CD1c-positive myeloid dendritic cell (primary cell): Measurements from ENCODE around the gene CSAD.
A peak's percentile ranks its signal among the peaks of the same experiment; 100 is the strongest.
"Not testable (repeated sequence)": the region's sequence is repeated elsewhere in the genome, so short reads cannot be mapped to it uniquely, and the experiment has no call there.

Source experiments
- DNase-seq: peaks from one replicate; pipeline ENCODE4 v3.0.0-alpha.2; 2016; ENCODE audit errors: extremely low spot score

Gene CSAD

DNA sequence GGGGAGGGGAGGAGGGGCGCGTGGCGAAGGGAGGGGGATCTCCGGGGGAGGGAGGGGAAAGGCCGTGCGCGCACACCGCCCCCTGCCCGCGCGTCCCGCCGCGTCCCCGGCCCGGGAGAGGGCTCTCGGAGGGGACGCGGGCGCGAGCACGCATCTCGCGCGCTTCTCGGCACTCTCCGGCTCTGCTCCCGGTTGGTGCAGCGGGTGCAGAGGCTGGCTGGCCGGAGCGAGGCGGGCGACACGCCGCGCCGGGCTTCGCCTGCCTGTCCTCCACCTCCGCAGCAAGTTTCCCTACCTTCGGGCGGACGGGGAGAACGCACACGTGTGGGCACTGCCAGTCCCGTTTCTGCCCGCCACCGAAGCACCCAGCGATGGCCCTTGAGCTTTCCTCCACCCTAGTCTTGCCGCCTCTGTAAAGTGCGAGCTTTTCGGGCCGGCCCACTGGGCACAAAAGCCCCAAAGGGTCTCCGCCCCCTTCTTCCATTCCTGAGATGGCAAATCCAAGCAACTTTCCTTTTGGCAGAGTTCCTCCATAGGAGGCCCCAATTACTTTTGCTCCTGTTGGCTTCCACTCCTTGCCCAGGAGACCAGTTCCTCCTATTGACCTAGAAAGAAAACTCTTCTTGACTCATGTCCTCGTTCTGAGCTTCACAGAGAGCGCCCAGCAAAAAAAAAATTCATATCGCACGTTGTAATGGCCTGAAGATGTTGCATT lies 363 bp upstream of the CSAD start:
- DNase-seq: peak; percentile 65

GRCh38 chr12:53179687-53180219 lies 972 bp downstream of the CSAD start:
- no peak for DNase-seq

GRCh38 chr12:53178803-53179202 lies 1.9 kb downstream of the CSAD start:
- not testable (repeated sequence) for DNase-seq

- DNase-seq: not testable (repeated sequence)
Observed at GRCh38 chr12:53177447-53177846, 3.3 kb downstream of the CSAD start.

- no peak for DNase-seq
Observed at GRCh38 chr12:53176750-53177149, 4.0 kb downstream of the CSAD start.

GRCh38 chr12:53174881-53175491 lies 5.7 kb downstream of the CSAD start:
- peak; percentile 34 for DNase-seq

DNA sequence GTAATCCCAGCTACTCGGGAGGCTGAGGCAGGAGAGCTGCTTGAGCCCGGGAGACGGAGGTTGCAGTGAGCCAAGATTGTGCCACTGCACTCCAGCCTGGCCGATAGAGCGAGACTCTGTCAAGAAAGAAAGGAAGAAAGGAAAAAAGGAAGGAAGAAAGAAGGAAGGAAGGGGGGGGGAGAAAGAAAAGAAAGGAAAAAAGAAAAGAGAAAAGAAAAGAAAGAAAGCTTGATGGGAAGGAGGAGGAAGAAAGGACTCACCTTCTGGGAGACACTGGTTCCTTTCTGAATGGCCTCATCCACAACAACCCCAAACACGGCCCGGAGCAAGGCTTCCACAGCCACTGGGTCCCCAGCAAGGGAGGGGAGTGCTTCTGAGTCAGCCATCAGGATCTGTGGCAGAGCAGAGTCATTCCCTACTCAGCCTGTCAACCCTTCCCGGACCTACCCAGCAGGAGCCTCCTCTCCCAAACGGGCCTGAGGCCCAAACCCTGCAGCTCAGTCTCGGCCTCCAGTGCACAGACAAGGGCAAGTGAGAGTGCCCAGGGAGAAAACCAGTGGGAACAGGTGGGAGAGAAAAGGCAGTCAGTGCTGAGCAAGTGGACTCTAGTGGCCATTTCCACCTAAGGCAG lies 7.5 kb downstream of the CSAD start:
- no peak for DNase-seq

- DNase-seq: no peak
Observed at GRCh38 chr12:53172352-53172751, 8.4 kb downstream of the CSAD start.

DNA sequence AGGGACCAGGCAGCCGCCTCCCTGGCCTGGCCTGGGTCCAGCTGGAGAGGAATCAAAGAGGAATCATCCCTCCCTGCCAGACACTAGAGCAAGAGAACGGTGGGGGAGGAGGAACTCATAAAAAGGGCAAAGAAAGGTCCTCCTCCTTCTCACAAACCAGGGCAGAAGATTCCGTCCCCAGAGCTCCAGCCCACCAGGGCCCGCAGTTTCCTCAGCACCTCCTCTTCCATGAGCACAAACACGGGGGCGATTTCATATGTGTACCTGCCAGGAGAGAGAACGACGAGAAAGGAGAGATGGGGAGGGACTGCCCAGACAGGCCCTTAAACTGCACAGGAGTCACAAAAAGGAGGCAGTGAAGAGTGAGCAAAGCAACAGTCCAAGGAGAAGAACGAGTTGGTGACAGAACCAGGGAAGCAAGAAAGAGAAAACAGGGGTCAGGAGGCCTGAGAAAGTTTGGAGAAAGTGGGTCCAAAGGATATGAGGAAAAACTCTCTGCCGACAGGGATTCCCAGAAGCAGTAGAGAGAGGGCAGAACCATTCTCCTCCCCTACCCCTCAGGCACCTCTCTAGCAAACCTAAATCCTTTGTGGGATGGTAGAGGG lies 8.9 kb downstream of the CSAD start:
- DNase-seq: no peak

DNA sequence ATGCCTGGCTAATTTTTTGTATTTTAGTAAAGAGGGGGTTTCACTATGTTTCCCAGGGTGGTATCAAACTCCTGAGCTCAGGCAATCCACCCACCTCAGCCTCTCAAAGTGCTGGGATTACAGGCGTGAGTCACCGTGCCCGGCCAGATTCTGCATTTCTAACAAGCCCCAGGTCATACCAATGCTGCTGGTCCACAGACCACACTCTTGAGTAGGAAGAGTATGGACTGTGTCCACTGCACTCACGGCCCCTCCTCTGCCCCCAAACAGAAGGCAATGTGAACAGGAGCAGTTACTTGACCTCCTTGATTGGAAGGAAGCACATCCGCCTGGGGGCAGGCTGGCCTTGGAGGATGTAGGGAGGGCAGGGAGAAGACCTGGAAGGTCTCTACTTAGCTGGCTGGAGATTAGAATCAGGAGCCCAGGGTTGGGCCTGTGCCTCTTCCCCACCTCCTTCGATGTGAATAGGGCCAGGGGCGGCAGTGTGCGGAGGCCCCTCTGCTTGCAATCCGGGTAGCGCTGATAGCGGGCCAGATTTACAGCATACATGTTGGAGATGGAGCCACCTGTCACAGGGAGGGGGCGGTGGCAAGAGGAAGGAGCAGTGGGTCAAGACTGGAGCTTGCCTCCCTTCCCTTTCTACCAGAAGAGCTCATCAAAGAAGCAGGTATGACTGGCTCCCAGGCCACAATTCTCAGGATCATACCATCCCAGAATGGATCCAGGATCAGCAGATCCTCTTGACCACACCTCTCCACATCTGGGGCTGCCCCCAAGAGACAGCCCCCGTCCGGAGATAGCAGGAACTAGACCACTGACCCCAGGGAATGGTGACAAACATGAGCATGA lies 9.6 kb downstream of the CSAD start:
- DNase-seq: no peak

- no peak for DNase-seq
Observed at GRCh38 chr12:53170215-53170614, 10.5 kb downstream of the CSAD start.

GRCh38 chr12:53169644-53170043 lies 11.1 kb downstream of the CSAD start:
- DNase-seq: no peak

GRCh38 chr12:53166837-53167236 lies 13.9 kb downstream of the CSAD start:
- DNase-seq: no peak

- DNase-seq: not testable (repeated sequence)
Observed at GRCh38 chr12:53163008-53163407, 17.7 kb downstream of the CSAD start.

DNA sequence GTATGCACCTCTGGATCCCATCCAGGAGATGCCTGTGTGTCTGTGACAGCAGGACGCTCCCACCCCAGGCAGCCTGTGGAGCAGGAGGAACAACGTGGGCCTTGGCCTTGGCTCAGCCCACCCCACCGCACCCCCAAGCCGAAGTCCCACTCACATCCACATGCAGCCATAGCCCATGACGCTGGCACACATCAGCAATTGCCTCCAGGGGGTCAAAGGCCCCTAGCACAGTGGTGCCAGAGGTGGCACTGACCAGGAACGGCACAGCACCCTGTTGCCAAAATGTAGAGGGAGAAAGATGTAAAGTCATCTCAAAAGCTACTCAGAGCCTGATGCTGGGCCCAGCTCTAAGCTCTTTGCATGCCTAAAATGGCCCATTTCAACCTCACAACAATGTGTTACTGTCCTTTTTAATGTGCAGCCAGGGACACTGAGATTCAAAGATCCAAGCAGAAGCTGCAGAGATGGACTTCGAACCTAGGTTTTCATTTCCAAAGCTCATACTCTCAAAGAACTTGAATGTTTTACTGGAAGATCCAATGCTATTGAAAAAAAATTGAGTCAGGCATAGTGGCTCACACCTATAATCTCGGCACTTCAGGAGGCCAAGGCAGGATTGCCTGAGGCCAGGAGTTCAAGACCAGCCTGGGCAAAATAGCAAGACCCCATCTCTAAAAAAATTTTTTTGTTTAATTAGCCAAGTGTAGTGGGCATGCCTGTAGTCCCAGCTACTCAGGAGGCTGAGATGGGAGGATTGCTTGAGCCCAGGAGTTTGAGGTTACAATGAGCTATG lies 19.4 kb downstream of the CSAD start:
- DNase-seq: no peak

DNA sequence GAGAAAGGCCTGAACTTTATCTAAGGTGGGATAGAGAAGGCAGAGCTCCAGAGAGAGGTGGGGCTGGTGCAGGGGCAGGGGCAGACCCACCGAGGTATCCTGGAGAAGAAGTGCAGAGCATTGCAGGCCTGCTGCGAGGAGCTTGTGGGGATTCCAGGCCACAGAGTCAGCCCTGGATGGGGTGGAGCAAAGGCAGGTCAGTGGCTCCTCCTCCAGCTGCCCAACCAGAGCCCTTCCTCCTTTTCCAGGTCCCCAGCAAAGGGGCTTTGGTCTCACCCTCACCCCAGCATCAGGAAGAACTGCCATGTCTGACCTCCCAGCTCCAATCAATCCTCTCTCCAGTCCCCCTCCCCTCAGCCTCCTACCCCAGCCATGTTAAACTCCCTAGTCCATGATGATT lies 20.1 kb downstream of the CSAD start:
- DNase-seq: no peak

DNA sequence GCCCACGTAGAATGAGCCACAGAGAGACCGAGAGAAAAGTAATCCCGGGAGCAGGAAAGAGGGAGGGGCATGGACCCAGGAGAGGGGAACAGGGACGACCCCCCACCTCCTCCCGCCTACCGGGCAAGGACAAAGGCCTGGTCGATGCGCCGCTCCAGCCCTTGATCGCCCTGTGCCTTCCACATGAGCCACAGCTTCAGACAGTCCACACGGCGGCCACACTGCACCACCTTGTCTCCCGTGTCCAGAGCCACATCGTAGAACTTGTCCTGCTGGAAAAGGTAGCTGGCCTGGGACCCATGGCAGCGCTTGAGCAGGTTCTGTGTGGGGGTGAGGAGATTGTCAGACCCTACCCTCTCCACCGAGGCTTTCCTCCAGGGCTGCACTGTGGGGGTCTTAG lies 20.7 kb downstream of the CSAD start:
- no peak for DNase-seq

GRCh38 chr12:53159195-53159839 lies 21.4 kb downstream of the CSAD start:
- peak; percentile 88 for DNase-seq

DNA sequence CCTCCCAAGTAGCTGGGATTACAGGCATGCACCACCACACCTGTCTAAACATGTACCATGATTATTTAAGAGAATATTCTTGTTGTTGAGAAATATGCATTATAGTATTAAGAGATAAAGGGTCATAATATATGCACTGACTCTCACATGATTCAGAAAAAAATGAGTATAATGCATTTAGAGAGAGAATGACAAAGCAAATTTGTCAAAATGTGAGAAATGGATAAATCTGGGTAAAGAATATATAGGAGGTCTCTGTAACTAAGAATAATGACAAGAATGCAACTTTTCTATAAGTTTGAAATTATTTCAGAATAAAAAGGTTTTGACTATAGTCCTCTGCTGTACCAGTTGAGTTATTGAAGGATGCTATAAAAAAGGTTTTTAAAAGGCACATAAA lies 28.3 kb downstream of the CSAD start:
- DNase-seq: no peak

GRCh38 chr12:53151039-53151438 lies 29.7 kb downstream of the CSAD start:
- DNase-seq: no peak
